ENCODE data around the gene PRKAR1B.
"Not testable (repeated sequence)": the region's sequence is repeated elsewhere in the genome, so short reads cannot be mapped to it uniquely, and the experiment has no call there.

PRKAR1B gene

DNA sequence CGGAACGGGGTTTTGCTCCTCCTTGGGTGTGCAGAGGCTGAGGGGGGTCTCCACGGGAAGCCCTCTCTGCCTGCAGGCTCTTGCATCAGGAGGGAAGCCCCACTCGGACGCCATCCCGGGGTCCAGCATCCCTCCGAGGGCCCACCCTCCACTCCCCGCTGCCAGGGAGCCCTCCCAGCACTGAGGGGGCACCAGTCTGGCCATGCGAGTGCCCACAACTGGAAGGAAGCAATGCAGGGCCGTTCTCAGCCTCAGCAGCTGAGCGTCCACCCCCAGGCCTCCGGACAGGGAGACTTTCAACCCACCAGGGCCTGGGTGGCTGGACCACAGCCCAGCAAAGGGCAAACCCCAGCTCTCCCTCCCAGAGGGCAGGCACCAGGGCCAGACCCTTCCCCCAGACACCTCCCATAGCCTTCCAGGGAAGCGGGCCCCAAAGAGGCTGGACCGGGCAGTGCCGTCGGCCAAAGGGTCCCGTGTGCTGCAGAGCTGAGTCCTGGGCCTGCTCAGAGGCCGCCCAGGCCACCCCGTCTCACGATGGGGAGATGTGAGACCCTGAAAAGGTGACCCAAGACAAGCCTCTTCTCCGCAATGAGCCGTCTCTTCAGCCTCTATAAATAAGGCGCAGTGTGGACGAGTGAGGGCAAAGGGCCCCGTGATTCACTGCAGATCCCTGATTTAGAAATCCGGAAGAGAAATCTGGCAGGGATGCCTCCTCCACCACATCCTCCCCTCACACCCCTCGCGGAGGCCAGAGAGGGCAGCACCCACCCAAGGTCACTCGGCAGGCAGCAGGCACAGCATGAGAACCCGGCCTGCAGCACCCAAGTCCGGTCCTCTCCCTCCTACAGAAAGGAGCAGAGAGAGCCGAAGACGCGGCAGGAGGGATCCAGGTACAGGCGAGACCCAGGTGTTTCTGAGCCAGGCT, 82.4 kb downstream of the PRKAR1B start:
- DNase-seq (ENCODE audit: low read depth in 2 of 2): no peak

- no peak for DNase-seq (ENCODE audit: low read depth in 2 of 2)
Observed at GRCh38 chr7:641966-642365, 85.1 kb downstream of the PRKAR1B start.

GRCh38 chr7:641269-641671, 85.8 kb downstream of the PRKAR1B start:
- no peak for DNase-seq (ENCODE audit: low read depth in 2 of 2)

DNA sequence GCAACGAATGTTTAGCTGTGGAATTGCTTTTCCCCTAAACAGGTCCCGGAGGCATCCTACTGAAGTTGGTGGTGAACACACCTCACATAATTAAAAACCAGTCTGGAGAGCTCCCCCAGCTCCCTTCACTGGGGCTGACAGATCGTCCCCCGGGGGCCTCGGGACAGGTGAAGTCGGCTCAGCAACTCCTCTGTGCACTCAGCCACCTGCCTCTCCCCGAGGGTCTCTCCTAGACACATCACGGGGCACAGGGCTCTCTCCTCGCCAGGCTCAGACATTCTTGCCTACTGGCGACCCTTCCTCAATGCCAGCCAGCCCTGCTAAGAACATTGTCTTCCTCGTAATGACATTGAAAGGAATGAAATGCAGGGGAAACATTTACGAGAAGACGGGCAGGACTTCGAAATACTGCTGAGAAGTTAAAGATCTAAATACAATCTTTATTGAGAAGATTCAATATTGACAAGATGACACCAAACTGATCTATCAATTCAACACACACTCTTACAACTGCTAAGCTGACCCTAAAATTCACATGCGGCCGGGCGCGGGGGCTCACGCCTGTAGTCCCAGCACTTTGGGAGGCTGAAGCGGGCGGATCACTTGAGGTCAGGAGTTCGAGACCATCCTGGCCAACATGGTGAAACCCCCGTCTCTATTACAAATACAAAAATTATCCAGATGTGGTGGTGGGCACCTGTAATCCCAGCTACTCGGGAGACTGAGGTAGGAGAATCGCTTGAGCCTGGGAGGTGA, 88.6 kb downstream of the PRKAR1B start:
- no peak for DNase-seq (ENCODE audit: low read depth in 2 of 2)

DNA sequence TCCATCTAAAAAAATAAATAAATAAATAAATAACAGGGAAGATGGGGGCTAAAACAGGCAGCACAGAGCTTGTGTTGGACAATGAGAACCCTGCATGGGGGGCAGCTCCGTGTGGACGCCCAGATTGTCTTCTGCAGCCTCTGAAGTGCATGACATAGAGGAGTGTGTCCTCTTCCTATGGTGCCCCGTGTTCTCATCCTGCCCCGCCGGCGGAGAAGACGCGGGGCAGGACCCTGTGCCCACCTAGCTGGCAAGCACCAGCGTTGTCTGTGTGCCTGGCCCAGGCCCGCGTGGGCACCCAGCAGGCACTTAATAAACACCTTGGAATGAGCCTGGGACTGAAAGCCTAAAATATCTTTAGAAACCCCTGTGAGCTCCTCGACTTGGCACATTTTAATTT, 89.3 kb downstream of the PRKAR1B start:
- no peak for DNase-seq (ENCODE audit: low read depth in 2 of 2)

GRCh38 chr7:636396-636795, 90.7 kb downstream of the PRKAR1B start:
- DNase-seq (ENCODE audit: low read depth in 2 of 2): no peak

- DNase-seq (ENCODE audit: low read depth in 2 of 2): not testable (repeated sequence)
Observed at GRCh38 chr7:635687-636382, 91.2 kb downstream of the PRKAR1B start.

DNA sequence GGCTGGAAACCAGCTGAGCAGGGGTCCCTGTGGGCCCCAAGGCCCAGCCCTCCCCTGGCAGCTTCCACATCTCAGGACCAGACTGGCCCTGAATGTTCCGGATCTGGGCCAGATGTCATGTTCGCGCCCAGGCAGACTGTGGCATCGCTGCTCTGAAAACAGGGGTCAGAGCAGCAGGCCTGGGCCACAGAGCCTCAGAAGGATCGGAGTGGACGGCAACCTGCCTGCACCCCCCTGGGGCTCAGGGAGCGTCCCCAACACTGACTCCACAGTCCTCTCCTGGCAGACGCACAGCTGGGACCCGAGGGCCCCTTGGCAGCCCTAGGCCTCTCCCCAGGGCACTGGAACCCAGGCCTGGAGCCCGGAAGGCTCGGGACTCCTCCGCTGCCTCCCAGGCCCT, 91.9 kb downstream of the PRKAR1B start:
- no peak for DNase-seq (ENCODE audit: low read depth in 2 of 2)

DNA sequence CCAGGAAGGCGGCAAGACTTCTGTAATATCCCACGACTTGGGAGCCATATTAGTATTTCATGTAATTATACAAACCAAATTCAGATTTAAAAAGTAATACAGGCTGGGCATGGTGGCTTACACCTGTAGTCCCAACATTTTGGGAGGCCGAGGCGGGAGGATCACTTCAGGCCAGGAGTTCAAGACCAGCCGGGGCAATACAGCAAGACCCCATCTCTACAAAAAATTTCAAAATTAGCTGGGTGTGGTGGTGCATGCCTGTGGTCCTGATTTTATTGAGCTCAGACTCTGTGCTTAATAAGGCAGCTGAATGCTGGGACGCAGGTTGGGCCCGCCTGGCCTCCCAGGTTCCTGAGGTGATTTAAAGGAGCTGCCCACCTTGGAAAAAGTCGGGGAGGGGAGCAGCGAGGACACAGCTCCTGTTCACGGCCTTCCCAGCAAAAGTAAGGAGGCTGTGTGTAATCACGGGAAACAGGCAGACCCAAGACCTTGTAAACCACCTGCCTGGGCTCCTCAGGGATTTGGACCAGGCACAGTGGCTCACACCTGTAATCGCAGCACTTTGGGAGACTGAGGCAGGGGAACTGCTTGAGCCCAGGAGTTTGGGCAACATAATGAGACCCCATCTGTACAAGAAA, 93.6 kb downstream of the PRKAR1B start:
- DNase-seq (ENCODE audit: low read depth in 2 of 2): no peak

DNA sequence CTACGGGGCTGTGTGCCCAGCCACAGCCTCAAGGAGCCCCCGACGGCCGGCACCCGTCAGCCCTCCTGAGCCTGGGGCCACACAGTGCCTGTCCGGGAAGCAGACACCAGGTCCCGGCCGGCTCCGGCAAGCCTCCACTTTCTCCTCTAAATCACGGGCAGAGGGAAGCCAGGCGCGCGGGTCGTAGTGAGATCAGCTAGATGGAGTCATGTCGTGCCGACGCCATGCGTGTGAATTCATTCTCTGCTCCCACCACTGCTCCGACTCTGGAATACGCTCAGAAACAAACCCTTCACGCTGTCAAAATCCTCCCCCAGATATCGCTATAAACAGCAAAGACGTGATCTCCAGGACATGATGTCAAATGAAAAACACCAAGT, 94.3 kb downstream of the PRKAR1B start:
- no peak for DNase-seq (ENCODE audit: low read depth in 2 of 2)

GRCh38 chr7:631964-632830, 94.9 kb downstream of the PRKAR1B start:
- no peak for DNase-seq (ENCODE audit: low read depth in 2 of 2)

DNA sequence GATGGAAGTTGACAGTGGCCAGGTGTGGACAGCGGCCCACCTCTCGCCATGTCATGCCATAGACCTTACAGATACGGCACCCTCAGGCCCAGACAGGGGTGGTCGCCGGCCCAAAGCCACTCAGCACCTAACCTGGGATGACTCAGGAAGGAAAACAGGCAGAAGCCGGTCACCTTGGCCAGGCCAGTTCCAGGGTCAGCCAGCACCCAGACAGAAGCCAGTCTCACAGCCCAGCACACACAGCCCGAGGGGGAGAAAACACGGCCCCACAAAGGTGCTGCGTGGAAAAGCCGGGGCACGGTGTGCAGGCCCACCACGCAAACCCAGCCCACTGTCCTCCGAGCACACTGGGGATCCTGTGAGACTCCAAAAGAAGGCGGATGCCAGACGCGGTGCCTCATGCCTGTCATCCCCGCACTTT, 95.8 kb downstream of the PRKAR1B start:
- DNase-seq (ENCODE audit: low read depth in 2 of 2): no peak

GRCh38 chr7:630539-630938, 96.5 kb downstream of the PRKAR1B start:
- no peak for DNase-seq (ENCODE audit: low read depth in 2 of 2)

DNA sequence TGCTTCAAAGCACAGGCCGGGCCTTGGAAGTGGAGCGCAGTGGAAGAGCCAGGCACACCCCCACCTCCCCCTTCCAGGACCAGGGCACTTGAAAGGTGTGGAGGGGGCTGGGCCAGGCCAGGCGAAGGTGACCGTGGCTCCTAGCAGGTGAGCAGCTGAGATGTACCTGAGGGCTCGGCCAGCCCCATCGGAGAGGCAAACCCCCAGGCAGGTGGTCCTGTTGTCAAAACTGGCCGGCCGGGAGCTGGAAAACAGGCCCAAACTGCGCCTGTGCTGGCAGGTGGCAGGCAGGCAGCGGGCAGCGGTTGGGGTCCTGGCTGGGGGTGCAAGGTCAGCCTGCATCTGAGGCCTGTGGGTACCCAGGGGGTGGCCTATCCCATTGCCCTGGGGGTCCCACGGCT, 97.0 kb downstream of the PRKAR1B start:
- DNase-seq (ENCODE audit: low read depth in 2 of 2): no peak

- no peak for DNase-seq (ENCODE audit: low read depth in 2 of 2)
Observed at GRCh38 chr7:628826-629225, 98.3 kb downstream of the PRKAR1B start.

- no peak for DNase-seq (ENCODE audit: low read depth in 2 of 2)
Observed at GRCh38 chr7:628402-628763, 98.7 kb downstream of the PRKAR1B start.

DNA sequence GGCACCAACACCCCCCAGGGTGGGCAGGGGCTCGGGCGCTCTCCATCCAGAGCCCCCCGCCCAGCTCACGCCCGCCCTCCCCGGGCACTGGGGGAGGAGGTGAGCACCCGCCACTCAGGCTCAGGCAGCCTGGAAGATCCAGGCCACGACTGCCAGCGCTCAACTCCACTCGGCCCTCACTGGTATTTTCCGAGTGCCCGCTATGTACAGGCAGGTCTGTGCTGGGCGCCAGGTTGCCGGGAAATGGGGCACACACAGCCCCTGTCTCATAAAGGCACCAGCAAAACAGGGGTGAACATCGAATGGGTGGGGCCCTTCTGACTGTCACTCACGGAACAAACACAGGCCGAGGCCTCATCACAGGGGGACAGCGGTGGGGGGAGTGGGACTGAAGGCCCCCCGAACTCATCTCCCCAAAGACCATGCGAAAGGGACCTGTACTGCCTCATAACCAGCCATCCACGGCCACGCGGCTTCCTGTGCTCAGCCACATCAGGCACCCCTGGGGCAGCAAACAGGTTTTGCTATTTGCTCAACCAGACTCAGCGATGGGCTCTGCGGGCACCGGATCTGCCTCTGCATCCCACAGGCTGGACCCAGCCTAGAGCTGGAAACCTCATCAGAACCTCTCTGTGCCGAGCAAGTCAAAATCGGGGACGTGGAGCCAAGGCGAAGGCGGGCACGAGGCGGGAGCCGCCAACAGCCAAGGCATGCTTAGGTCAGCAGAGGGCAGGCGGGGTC, 99.2 kb downstream of the PRKAR1B start:
- DNase-seq (ENCODE audit: low read depth in 2 of 2): no peak

GRCh38 chr7:625376-625971, 101.6 kb downstream of the PRKAR1B start:
- no peak for DNase-seq (ENCODE audit: low read depth in 2 of 2)

DNA sequence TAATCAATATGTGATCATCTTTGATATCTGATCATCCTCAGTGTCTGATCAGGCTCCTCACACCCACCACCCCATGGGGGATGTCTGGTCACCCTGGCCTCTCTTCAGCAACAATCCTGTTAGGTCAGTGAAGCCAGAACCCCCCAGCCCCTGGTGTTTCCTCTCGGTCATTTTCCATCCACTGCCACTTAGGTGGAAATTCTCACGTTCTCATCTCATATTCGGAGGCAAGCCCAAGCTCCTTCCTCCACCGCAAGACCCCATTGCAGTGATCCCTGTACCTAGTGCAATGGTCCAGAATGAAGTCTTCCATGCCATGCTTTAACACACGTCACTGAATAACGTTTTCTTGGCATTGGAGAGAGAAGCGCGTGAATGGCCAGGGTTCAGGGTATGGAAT, 103.6 kb downstream of the PRKAR1B start:
- no peak for DNase-seq (ENCODE audit: low read depth in 2 of 2)

Measured in stimulated activated CD4-positive, alpha-beta T cell treated with anti-CD3 and anti-CD28 coated beads, Interleukin-15, amount 100 ng/mL, for 48 hours (primary cell).